ENCODE data around the gene PDSS1. TPM values are rescaled to one million over a fixed set of nuclear protein-coding genes. Genes with fewer than 3 reads are reported as not detected.
A peak's percentile ranks its signal among the peaks of the same experiment; 100 is the strongest.

Gene PDSS1
- polyA plus RNA-seq, 3 donors = 12.1 to 13.1 (median 12.6) TPM

DNA sequence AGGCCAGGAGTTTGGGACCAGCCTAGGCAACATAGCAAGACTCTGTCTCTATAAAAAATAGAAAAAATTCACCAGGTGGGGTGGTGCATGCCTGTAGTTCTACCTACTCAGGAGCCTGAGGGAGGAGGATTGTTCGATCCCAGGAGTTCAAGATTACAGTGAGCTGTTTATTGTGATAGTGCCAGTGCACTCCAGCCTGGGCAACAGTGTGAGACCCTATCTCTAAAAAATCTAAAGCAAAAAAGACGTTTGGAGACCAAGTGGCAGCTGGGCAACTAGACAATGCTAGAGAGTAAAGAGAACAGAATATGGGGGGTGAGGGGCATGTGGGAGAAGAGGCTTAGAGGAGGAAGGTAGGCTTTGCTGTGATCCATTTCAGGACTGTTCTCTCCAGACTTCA lies 1.4 kb downstream of the PDSS1 start:
- no peak for DNase-seq
- Histone ChIP-seq H2AFZ (ENCODE audit: insufficient read depth, low read depth, low read length, poor library complexity, severe bottlenecking) (no peak overlapping the region), H3K4me2 (replicated peaks; ENCODE audit: extremely low read depth, low read length, poor library complexity, severe bottlenecking) (peak overlapping the region; percentile 85), H3K4me1 (ENCODE audit: control insufficient read depth in 1 of 2, insufficient read depth in 2 of 2, low read length in 2 of 2) (peaks cover 49 to 58% of the 10 kb centered on the region in 2 donors), H3K79me2 (ENCODE audit: insufficient read depth, low read length) (peaks cover 63% of the 10 kb centered on the region), H3K27me3 (ENCODE audit: control insufficient read depth in 2 of 2, insufficient read depth in 2 of 2, low read length in 2 of 2) (no peaks in the 10 kb centered on the region), H3K4me3 (replicated peaks in 1 of 3; ENCODE audit: low read depth in 2 of 3, low read length in 3 of 3) (peak overlapping the region in 1 of 3 experiments; percentile 95), H3K36me3 (replicated peaks in 1 of 2; ENCODE audit: control insufficient read depth in 1 of 2, insufficient read depth in 2 of 2, low read length in 2 of 2) (peaks cover 3 to 18% of the 10 kb centered on the region in 2 donors), H4K20me1 (ENCODE audit: insufficient read depth, low read length) (peaks cover 15% of the 10 kb centered on the region), H3K9me3 (replicated peaks in 1 of 2; ENCODE audit: control insufficient read depth in 1 of 2, insufficient read depth in 1 of 2, low read length in 2 of 2) (no peaks in the 10 kb centered on the region), H3K27ac (ENCODE audit: low read depth in 1 of 2, low read length in 2 of 2) (peak overlapping the region in 1 of 2 donors; percentile 87), H3K9ac (ENCODE audit: insufficient read depth, low read length, poor library complexity, severe bottlenecking) (no peak overlapping the region)
- TF ChIP-seq, protein P1, sequence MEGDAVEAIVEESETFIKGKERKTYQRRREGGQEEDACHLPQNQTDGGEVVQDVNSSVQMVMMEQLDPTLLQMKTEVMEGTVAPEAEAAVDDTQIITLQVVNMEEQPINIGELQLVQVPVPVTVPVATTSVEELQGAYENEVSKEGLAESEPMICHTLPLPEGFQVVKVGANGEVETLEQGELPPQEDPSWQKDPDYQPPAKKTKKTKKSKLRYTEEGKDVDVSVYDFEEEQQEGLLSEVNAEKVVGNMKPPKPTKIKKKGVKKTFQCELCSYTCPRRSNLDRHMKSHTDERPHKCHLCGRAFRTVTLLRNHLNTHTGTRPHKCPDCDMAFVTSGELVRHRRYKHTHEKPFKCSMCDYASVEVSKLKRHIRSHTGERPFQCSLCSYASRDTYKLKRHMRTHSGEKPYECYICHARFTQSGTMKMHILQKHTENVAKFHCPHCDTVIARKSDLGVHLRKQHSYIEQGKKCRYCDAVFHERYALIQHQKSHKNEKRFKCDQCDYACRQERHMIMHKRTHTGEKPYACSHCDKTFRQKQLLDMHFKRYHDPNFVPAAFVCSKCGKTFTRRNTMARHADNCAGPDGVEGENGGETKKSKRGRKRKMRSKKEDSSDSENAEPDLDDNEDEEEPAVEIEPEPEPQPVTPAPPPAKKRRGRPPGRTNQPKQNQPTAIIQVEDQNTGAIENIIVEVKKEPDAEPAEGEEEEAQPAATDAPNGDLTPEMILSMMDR (IDR thresholded peaks at IDR 0.05) = no peak
- intact Hi-C loops (cut with micrococcal nuclease) = loop anchor here (10.0 kb wide), 2 partner anchors 94 to 166 kb away; partner anchors contain the start of gene ABI1 (in 2 of the 2)
- H3K27me3 Mint-ChIP-seq (ENCODE audit: low read depth in 3 of 3) = no peaks in the 10 kb centered on the region
- peak overlapping the region; percentile 9 to 59 for H3K4me3 Mint-ChIP-seq
- H3K36me3 Mint-ChIP-seq = peaks cover 9 to 32% of the 10 kb centered on the region in 2 donors
- 100% methylated on average over 1 of the region's 2 CpGs for WGBS (ENCODE audit: insufficient coverage)
- peaks cover 72% of the 10 kb centered on the region for H3K4me1 Mint-ChIP-seq
- H3K9me3 Mint-ChIP-seq = no peaks in the 10 kb centered on the region
- peak overlapping the region in 5 of 7 donors; percentile 40 to 95 (median 68) for H3K27ac Mint-ChIP-seq

DNA sequence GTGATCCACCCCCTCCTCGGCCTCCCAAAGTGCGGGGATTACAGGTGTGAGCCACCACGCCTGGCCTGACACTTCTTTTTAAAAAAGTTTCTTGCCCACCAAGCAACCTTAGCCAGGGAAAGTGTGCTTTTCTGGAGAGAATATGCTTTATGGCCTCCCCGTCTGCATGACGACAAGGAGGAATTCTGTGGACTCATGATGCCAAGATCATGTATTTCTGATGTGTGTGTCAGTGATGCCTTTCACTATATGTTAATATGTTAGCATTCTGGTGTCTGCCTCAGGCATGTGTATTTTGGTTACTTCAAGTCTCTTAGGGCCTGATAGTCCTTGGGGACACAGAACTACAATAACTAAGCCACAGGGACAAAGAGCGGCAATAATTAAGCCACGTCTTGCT lies 2.1 kb downstream of the PDSS1 start:
- H3K79me2 ChIP-seq (ENCODE audit: insufficient read depth, low read length) = peaks cover 70% of the 10 kb centered on the region
- no peak overlapping the region for H3K4me3 Mint-ChIP-seq
- DNase-seq = no peak
- H3K9me3 ChIP-seq (replicated peaks in 1 of 2; ENCODE audit: control insufficient read depth in 1 of 2, insufficient read depth in 1 of 2, low read length in 2 of 2) = no peaks in the 10 kb centered on the region
- H3K27ac ChIP-seq (ENCODE audit: low read depth in 1 of 2, low read length in 2 of 2) = peak overlapping the region in 1 of 2 donors; percentile 6
- H3K27me3 Mint-ChIP-seq (ENCODE audit: low read depth in 3 of 3) = no peaks in the 10 kb centered on the region
- H3K36me3 ChIP-seq (replicated peaks in 1 of 2; ENCODE audit: control insufficient read depth in 1 of 2, insufficient read depth in 2 of 2, low read length in 2 of 2) = peaks cover 3 to 23% of the 10 kb centered on the region in 2 donors
- H3K4me3 ChIP-seq (replicated peaks in 1 of 3; ENCODE audit: low read depth in 2 of 3, low read length in 3 of 3) = no peak overlapping the region
- intact Hi-C loops (cut with micrococcal nuclease) = loop anchor here (10.0 kb wide), 2 partner anchors 95 to 165 kb away; partner anchors contain the start of gene ABI1 (in 2 of the 2)
- no peaks in the 10 kb centered on the region for H3K9me3 Mint-ChIP-seq
- peak overlapping the region in 4 of 7 donors; percentile 46 to 95 (median 70) for H3K27ac Mint-ChIP-seq
- H3K4me1 Mint-ChIP-seq = peaks cover 69% of the 10 kb centered on the region
- no peak overlapping the region for H3K9ac ChIP-seq (ENCODE audit: insufficient read depth, low read length, poor library complexity, severe bottlenecking)
- TF ChIP-seq, protein P1 (IDR thresholded peaks at IDR 0.05) = no peak
- H3K4me1 ChIP-seq (ENCODE audit: control insufficient read depth in 1 of 2, insufficient read depth in 2 of 2, low read length in 2 of 2) = peaks cover 49 to 58% of the 10 kb centered on the region in 2 donors
- peaks cover 15% of the 10 kb centered on the region for H4K20me1 ChIP-seq (ENCODE audit: insufficient read depth, low read length)
- H2AFZ ChIP-seq (ENCODE audit: insufficient read depth, low read depth, low read length, poor library complexity, severe bottlenecking) = no peak overlapping the region
- no peak overlapping the region for H3K4me2 ChIP-seq (replicated peaks; ENCODE audit: extremely low read depth, low read length, poor library complexity, severe bottlenecking)
- peaks cover 9 to 35% of the 10 kb centered on the region in 2 donors for H3K36me3 Mint-ChIP-seq
- H3K27me3 ChIP-seq (ENCODE audit: control insufficient read depth in 2 of 2, insufficient read depth in 2 of 2, low read length in 2 of 2) = no peaks in the 10 kb centered on the region
- 90% methylated on average over 4 of the region's 7 CpGs for WGBS (ENCODE audit: insufficient coverage)

All from CD14-positive monocyte (primary cell).